ENCODE data around the gene SLC22A2.

Gene SLC22A2

DNA sequence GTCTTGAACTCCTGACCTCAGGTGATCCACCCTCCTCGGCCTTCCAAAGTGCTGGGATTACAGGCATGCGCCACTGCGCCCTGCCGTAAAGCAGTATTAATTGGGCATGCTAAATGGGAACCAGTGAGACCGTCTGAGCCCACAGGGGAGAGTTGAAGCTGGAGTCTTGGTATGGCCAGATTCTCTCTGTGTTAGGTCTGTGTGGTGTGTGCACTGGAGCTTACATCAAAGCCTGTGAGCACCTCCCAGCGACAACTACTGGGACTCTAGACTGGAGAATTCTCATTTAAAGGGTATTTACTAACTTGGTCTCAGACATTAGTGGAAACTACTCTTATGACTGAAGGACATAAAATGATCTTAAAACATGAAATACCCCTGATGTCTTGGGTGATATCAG lies 8.5 kb upstream of the SLC22A2 start:
- TF ChIP-seq CTCF (IDR thresholded peaks at IDR 0.05; ENCODE audit: low read depth, low read length) = no peak
- DNase-seq (ENCODE audit: low read depth in 2 of 2) = no peak
- H3K4me3 ChIP-seq (replicated peaks in 1 of 2; ENCODE audit: low read depth in 2 of 2, low read length in 2 of 2) = no peak overlapping the region

- no peak for TF ChIP-seq CTCF (IDR thresholded peaks at IDR 0.05; ENCODE audit: low read depth, low read length)
- no peak overlapping the region for H3K4me3 ChIP-seq (replicated peaks in 1 of 2; ENCODE audit: low read depth in 2 of 2, low read length in 2 of 2)
- no peak for DNase-seq (ENCODE audit: low read depth in 2 of 2)
Measured at GRCh38 chr6:160265869-160266476, 7.4 kb upstream of the SLC22A2 start.

DNA sequence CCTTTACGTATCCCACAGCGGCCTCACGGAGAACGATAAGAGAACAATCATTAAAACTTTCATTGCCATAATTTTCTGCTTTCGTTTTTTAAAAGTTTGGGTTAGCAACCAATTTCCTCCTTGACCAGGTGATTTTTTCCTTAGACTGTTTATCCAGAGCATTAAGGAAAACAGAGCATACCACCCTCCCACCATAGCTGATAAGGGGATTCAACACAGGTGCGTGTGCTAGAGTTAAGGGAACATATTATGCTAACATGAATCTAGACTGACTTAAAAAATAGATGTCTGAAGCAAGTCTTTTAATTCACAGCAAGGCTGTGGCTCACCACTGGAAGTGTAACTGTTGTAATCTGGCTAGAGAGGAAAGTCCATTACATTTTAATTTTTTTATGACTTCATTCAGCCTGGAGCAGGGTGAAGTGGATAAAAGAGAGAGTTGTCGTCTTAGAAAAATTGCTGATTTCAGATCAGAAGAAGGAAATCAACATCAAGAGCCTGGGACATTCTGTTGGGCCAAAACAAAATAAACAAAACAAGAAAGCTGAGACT lies 5.5 kb upstream of the SLC22A2 start:
- no peak overlapping the region for H3K4me3 ChIP-seq (replicated peaks in 1 of 2; ENCODE audit: low read depth in 2 of 2, low read length in 2 of 2)
- no peak for TF ChIP-seq CTCF (IDR thresholded peaks at IDR 0.05; ENCODE audit: low read depth, low read length)
- no peak for DNase-seq (ENCODE audit: low read depth in 2 of 2)

- no peak for TF ChIP-seq CTCF (IDR thresholded peaks at IDR 0.05; ENCODE audit: low read depth, low read length)
- H3K4me3 ChIP-seq (replicated peaks in 1 of 2; ENCODE audit: low read depth in 2 of 2, low read length in 2 of 2) = no peak overlapping the region
- DNase-seq (ENCODE audit: low read depth in 2 of 2) = no peak
Measured at GRCh38 chr6:160263196-160263939, 4.7 kb upstream of the SLC22A2 start.

DNA sequence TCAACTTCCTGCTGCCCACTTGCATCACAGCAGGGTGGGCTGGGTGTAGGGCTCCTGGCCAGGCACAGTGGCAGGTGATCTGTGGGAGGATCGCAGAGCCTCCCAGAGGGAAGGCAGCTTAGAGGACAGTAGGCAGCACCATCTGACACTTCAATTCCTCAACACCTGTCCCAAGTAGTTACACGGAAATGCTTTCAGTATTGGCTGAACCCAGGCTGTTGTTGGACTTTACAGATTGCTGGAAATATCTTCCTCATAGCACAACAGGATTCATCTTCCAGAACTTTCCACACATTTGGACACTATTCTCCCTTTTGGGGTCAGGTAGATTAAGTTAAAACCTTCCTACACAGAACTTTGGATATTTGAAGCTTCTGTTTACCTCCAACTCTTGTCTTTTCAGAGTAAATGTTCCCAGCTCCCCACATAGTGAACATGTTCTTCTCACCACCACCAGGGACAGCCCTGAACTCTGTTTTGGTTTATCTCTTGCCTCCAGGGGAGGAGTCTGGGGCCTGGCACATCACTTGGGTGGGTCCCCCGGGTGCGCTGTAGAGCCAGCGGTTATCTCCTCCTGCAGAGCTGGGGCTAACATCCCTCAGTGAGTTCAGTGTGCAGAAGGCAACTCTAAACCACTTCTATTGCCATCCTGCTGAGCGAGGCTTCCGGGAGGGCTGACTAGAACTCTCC lies 3.5 kb upstream of the SLC22A2 start:
- H3K4me3 ChIP-seq (replicated peaks in 1 of 2; ENCODE audit: low read depth in 2 of 2, low read length in 2 of 2) = no peak overlapping the region
- peak; percentile 17 to 22 for DNase-seq (ENCODE audit: low read depth in 2 of 2)
- peak; percentile 24 for TF ChIP-seq CTCF (IDR thresholded peaks at IDR 0.05; ENCODE audit: low read depth, low read length)

DNA sequence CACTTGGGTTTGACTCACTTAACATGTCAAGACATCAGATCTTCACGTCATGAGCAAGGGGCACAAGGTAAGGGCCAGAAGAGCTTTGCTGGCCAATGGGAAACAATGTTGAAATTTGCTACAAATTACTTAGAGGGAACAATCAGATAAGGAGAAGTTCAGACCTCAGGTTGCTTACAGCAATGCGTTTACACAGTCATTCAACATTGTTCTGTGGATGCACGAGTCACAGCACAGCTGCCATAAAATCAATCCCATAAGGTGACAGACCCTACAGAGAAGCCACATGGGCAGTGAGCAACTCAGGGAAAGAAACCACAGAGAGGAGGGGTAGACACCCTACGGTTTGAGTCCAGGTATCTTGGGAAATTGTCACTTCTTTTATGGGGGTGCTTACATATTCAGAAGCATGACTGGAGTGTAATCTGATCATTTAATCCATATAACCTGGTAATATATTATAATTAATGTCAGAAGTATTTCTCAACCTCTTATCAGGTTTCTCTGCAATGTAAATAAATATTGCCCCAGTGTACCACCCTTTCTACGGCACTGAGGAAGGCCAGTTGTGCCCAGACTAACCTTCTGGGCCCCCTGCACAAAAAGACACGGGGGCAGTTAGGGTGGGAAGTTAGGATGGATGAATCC lies 2.3 kb upstream of the SLC22A2 start:
- no peak for TF ChIP-seq CTCF (IDR thresholded peaks at IDR 0.05; ENCODE audit: low read depth, low read length)
- peak in 1 of 2 donors; percentile 34 for DNase-seq (ENCODE audit: low read depth in 2 of 2)
- H3K4me3 ChIP-seq (replicated peaks in 1 of 2; ENCODE audit: low read depth in 2 of 2, low read length in 2 of 2) = no peak overlapping the region

Data from cardiac fibroblast (primary cell).